K562 (cell line): ENCODE data around the gene TMEM151A. TPM values are rescaled to one million over a fixed set of nuclear protein-coding genes. Genes with fewer than 3 reads are reported as not detected.
A peak's percentile ranks its signal among the peaks of the same experiment; 100 is the strongest.

ENCODE experiments used
- ATAC-seq: fragments of 200-7000 bp; cut with Tn5 transposase; 3 replicates; pipeline ENCODE4 v1.9.1; 2020; ENCODE audit warnings: moderate library complexity
- BruUV-seq: library from RNA; stranded (reverse); fragments of 400-500 nt; replicated peaks from 2 replicates; lab custom pipeline; 2021; lab: Mats Ljungman, UMichigan
- CTCF ChIA-PET: fragments of 300-600 bp; formaldehyde crosslinking; extraction: SDS; loops from one replicate; lab custom pipeline; 2021; ENCODE audit warnings: low intra/inter-chr PET ratio; lab: Yijun Ruan, JAX
- POLR2A ChIA-PET: fragments of 300-600, 350-650 bp; sonication (Branson Sonifier 250); formaldehyde crosslinking; extraction: SDS; loops from one replicate; lab custom pipeline; 2021; ENCODE audit warnings: antibody characterized with exemption, inconsistent platforms; lab: Yijun Ruan, JAX
- DNase-seq, 4 experiments: peaks; one replicate each; pipeline versions ENCODE4 v3.0.0 to v3.0.0-alpha.2; 2011 to 2018; ENCODE audit warnings: low spot score in 3 of 4, mixed read lengths in 3 of 4; ENCODE audit errors: extremely low read depth in 1 of 4
- FAIRE-seq: peaks from 2 replicates; lab custom pipeline; 2011; peaks lifted over from hg19 to GRCh38; lab: Jason Lieb, UNC
- H2AFZ ChIP-seq: 2 replicates; pipeline ENCODE4 v1.6.0; 2011; ENCODE audit warnings: low read depth, low read length, control low read depth, inconsistent platforms
- H3K27ac ChIP-seq: fragments of 200-600 bp; 3 replicates; pipeline ENCODE4 v1.8.0; 2011; ENCODE audit warnings: low read depth, mild to moderate bottlenecking, control low read depth, inconsistent platforms, low read length, moderate library complexity, mixed read lengths; ENCODE audit errors: extremely low read depth
- H3K27me3 ChIP-seq, 2 experiments: fragments of 300-600 bp in 1 of 2; 2 replicates in 1 of 2; 3 replicates in 1 of 2; pipeline versions ENCODE4 v1.6.0 to v1.8.0; 2011; ENCODE audit warnings: inconsistent platforms in 2 of 2, low read length in 2 of 2, mild to moderate bottlenecking in 1 of 2, mixed read lengths in 1 of 2, moderate library complexity in 1 of 2; ENCODE audit not compliant: control insufficient read depth in 2 of 2, insufficient read depth in 2 of 2
- H3K36me3 ChIP-seq: fragments of 300-600 bp; 3 replicates; pipeline ENCODE4 v1.8.0; 2011; ENCODE audit warnings: mild to moderate bottlenecking, low read length, inconsistent platforms; ENCODE audit not compliant: control insufficient read depth, insufficient read depth
- H3K4me1 ChIP-seq, 2 experiments: fragments of 200-600 bp in 1 of 2; replicated peaks in 1 of 2; 2 replicates in 1 of 2; 3 replicates in 1 of 2; pipeline versions ENCODE4 v1.5.1 to v1.8.0; 2011; ENCODE audit warnings: inconsistent platforms in 2 of 2, low read length in 2 of 2, mild to moderate bottlenecking in 1 of 2, mixed read lengths in 1 of 2, moderate library complexity in 1 of 2; ENCODE audit not compliant: control insufficient read depth in 2 of 2, insufficient read depth in 2 of 2
- H3K4me2 ChIP-seq: 2 replicates; pipeline ENCODE4 v1.6.1; 2011; ENCODE audit warnings: low read length, control low read depth, inconsistent platforms, mixed read lengths; ENCODE audit not compliant: insufficient read depth
- H3K4me3 ChIP-seq: fragments of 200-600 bp; sonication (generic), shearing (Covaris generic); 2 replicates; pipeline ENCODE4 v1.5.1; 2016; ENCODE audit warnings: control low read depth, inconsistent platforms
- H3K79me2 ChIP-seq: fragments of 200-600 bp; 3 replicates; pipeline ENCODE4 v1.8.0; 2011; ENCODE audit warnings: low read length, inconsistent platforms; ENCODE audit not compliant: control insufficient read depth, insufficient read depth
- H3K9ac ChIP-seq, 2 experiments: 2 replicates each; pipeline versions ENCODE4 v1.6.0 to v1.6.1; 2011; ENCODE audit warnings: low read depth in 2 of 2, low read length in 2 of 2, control low read depth in 1 of 2, inconsistent platforms in 1 of 2, mild to moderate bottlenecking in 1 of 2, mixed read lengths in 1 of 2; ENCODE audit not compliant: insufficient read depth in 1 of 2
- H3K9me1 ChIP-seq: one replicate; pipeline ENCODE4 v1.6.0; 2011; ENCODE audit warnings: inconsistent platforms, mild to moderate bottlenecking, low read length, moderate library complexity; ENCODE audit not compliant: control insufficient read depth, insufficient read depth
- H3K9me3 ChIP-seq: replicated peaks from 2 replicates; pipeline ENCODE4 v1.5.1; 2011; ENCODE audit warnings: low read depth, low read length, inconsistent platforms; ENCODE audit not compliant: control insufficient read depth, insufficient read depth
- H4K20me1 ChIP-seq: replicated peaks from 2 replicates; pipeline ENCODE4 v1.6.1; 2011; ENCODE audit warnings: low read length, inconsistent platforms, mixed read lengths; ENCODE audit not compliant: control insufficient read depth, insufficient read depth
- ARID2 ChIP-seq: fragments of 450-650 bp; IDR thresholded peaks from 2 replicates; pipeline ENCODE4 v1.6.1; 2017; ENCODE audit warnings: antibody characterized with exemption, mild to moderate bottlenecking
- L3MBTL2 ChIP-seq: fragments of 450-650 bp; IDR thresholded peaks from 2 replicates; pipeline ENCODE4 v1.6.1; 2016; ENCODE audit warnings: mild to moderate bottlenecking, moderate library complexity
- POLR2G ChIP-seq: fragments of 200-400 bp; formaldehyde crosslinking; IDR thresholded peaks from 2 replicates; pipeline ENCODE4 v1.6.1; 2017; ENCODE audit warnings: low read depth, mild to moderate bottlenecking, antibody characterized with exemption, low read length, moderate library complexity
- PTRF ChIP-seq: fragments of 450-650 bp; IDR thresholded peaks from 2 replicates; pipeline ENCODE4 v1.6.1; 2016; ENCODE audit warnings: mild to moderate bottlenecking, missing genetic modification characterization, missing compliant biosample characterization
- RBFOX2 ChIP-seq: fragments of 200-400 bp; formaldehyde crosslinking; IDR thresholded peaks from 2 replicates; pipeline ENCODE4 v1.6.1; 2017; ENCODE audit warnings: low read depth, mild to moderate bottlenecking, low read length, moderate library complexity
- WGBS: fragments of 100-300 bp; shearing (Covaris generic); methylation state at CpG from one replicate; pipeline ENCODE4 v1.1.6; 2016; ENCODE audit warnings: low coverage, mixed read lengths; ENCODE audit not compliant: insufficient coverage; ENCODE audit errors: missing lambda C conversion rate; 5-methylcytosine and 5-hydroxymethylcytosine counted together
- in situ Hi-C: fragments of 300-500 bp; cut with MboI; formaldehyde crosslinking; loops from 4 replicates; pipeline ENCODE4 v1.15.0; 2018; ENCODE audit warnings: inconsistent platforms, mixed read lengths
- intact Hi-C: fragments of 100-400 bp; cut with micrococcal nuclease; formaldehyde crosslinking; loops from 2 replicates; pipeline ENCODE4 v1.14.2; 2022
- polyA plus RNA-seq, 8 experiments: library from polyadenylated mRNA; depleted of rRNA in 4 of 8; stranded (reverse) in 5 of 8; unstranded in 3 of 8; fragments of >200 nt; fragmentation: Nextera tagmentation in 2 of 8; fragmentation: Illumina TruSeq in 1 of 8; extraction: Ambion mirVana in 2 of 8; extraction: Trizol in 1 of 8; gene quantifications; 2 replicates each; pipeline versions ENCODE4 v1.2.1 to v1.2.3, GENCODE V29; 2011 to 2014; ENCODE audit warnings: inconsistent platforms in 1 of 8, missing spikeins in 1 of 8
- total RNA-seq, 7 experiments: library from RNA; depleted of rRNA in 6 of 7; stranded (reverse); fragments of >200 nt in 6 of 7; fragmentation: Illumina TruSeq in 2 of 7; extraction: Trizol in 2 of 7; gene quantifications; 2 replicates each; pipeline versions ENCODE4 v1.2.1 to v1.2.3, GENCODE V29; 2011 to 2021; ENCODE audit warnings: low replicate concordance in 1 of 7
- TF ChIP-seq, protein P1 (sequence below): sonication (generic); formaldehyde crosslinking; IDR thresholded peaks from 2 replicates; pipeline ENCODE4 v1.8.1; 2023; ENCODE audit warnings: mild to moderate bottlenecking, missing genetic modification reagents

TMEM151A gene
- total and polyA plus RNA-seq, 9 of the 15 experiments (the other 6 are each of a cell fraction or from before 2014, with no cell fraction given), result not detected

DNA sequence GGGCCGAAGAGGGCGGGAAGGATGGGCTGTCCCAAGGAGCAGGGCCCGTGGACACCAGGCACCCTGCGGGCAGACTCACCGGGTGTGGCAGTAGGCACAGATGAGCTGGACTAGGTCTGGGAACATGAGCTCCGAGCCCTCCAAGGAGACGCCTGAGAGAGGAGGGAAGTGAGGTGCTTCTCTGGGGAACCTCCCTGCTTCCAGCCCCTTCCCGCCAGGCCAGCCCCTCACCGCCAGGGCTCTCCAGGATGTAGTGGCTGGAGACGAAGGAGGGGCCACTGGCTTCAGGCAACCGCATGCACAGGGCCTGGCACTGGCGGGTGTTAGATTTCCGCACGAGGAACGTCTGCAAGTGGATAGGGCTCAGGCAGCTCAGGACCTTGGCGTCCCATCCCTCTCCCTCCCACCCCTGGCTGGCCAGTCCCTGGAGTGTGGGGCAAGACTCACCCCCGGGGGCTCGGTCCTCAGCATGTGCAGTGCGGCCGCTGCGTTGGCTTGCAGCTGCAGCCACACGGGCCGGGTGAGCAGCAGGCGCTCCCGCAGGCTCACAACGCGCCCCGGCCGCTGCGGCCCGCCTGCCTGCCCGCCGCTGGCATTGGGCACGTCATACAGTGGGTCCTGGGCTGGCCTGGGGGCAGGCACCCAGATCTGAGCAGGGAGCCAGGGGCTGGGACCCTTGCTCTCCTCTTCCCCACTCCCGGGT is 44.0 kb downstream of the TMEM151A start:
- no peak for ATAC-seq
- Histone ChIP-seq H3K9me1 (no peaks in the 10 kb centered on the region), H3K9ac (peak overlapping the region in 1 of 2 experiments; percentile 80; a peak in 2 of 4 replicates), H3K27ac (no peak overlapping the region), H3K9me3 (no peaks in the 10 kb centered on the region), H3K79me2 (no peaks in the 10 kb centered on the region), H3K4me2 (no peak overlapping the region; the same call in 1 of the 2 replicates), H3K36me3 (peaks cover 35% of the 10 kb centered on the region; the same call in 1 of the 3 replicates), H3K4me3 (no peak overlapping the region), H3K4me1 (peaks cover 9 to 59% of the 10 kb centered on the region in 2 experiments), H2AFZ (no peak overlapping the region), H3K27me3 (no peaks in the 10 kb centered on the region)
- intact Hi-C loops, result loop anchor here (1.0 kb wide), 1 partner anchor 23 kb away; no protein-coding TSS in a partner anchor
- no TSS peak for BruUV-seq
- ChIA-PET CTCF (interaction anchor here (0.6 to 1.7 kb wide), 2 partner anchors 24 to 446 kb away, joined by 4 to 8 read pairs; no protein-coding TSS in a partner anchor), POLR2A (interaction anchor here (0.6 to 1.3 kb wide), 9 partner anchors 9 to 728 kb away, joined by 3 to 6 read pairs (median 3); partner anchors contain the start of genes BRMS1 and YIF1A)
- DNase-seq, result peak in 1 of 4 experiments; percentile 9
- 45% methylated on average over 24 of the region's 35 CpGs for WGBS
- in situ Hi-C loops, result no loop called here
- no peak for FAIRE-seq
- TF ChIP-seq RBFOX2, result 0 out of 2 replicates have a peak, but pooled peaks have one; percentile 5
- TF ChIP-seq, protein P1, sequence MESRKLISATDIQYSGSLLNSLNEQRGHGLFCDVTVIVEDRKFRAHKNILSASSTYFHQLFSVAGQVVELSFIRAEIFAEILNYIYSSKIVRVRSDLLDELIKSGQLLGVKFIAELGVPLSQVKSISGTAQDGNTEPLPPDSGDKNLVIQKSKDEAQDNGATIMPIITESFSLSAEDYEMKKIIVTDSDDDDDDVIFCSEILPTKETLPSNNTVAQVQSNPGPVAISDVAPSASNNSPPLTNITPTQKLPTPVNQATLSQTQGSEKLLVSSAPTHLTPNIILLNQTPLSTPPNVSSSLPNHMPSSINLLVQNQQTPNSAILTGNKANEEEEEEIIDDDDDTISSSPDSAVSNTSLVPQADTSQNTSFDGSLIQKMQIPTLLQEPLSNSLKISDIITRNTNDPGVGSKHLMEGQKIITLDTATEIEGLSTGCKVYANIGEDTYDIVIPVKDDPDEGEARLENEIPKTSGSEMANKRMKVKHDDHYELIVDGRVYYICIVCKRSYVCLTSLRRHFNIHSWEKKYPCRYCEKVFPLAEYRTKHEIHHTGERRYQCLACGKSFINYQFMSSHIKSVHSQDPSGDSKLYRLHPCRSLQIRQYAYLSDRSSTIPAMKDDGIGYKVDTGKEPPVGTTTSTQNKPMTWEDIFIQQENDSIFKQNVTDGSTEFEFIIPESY, result peak; percentile 84
- TF ChIP-seq L3MBTL2, result no peak
- TF ChIP-seq ARID2, result no peak
- TF ChIP-seq POLR2G, result peak; percentile 57
- TF ChIP-seq PTRF (tag), result no peak
- TF ChIP-seq, all 486 proteins: peak for 3
- peaks cover 3% of the 10 kb centered on the region; the same call in 1 of the 2 replicates for H4K20me1 ChIP-seq
